GM21447 (cell line): ENCODE measurements around the gene TLCD3B.
"Not testable (repeated sequence)": the region's sequence is repeated elsewhere in the genome, so short reads cannot be mapped to it uniquely, and the experiment has no call there.

Experiments
- ATAC-seq: cut with Tn5 transposase; IDR thresholded peaks from one replicate; pipeline ENCODE4 v1.9.1; 2021; ENCODE audit not compliant: unreplicated experiment

Gene TLCD3B

DNA sequence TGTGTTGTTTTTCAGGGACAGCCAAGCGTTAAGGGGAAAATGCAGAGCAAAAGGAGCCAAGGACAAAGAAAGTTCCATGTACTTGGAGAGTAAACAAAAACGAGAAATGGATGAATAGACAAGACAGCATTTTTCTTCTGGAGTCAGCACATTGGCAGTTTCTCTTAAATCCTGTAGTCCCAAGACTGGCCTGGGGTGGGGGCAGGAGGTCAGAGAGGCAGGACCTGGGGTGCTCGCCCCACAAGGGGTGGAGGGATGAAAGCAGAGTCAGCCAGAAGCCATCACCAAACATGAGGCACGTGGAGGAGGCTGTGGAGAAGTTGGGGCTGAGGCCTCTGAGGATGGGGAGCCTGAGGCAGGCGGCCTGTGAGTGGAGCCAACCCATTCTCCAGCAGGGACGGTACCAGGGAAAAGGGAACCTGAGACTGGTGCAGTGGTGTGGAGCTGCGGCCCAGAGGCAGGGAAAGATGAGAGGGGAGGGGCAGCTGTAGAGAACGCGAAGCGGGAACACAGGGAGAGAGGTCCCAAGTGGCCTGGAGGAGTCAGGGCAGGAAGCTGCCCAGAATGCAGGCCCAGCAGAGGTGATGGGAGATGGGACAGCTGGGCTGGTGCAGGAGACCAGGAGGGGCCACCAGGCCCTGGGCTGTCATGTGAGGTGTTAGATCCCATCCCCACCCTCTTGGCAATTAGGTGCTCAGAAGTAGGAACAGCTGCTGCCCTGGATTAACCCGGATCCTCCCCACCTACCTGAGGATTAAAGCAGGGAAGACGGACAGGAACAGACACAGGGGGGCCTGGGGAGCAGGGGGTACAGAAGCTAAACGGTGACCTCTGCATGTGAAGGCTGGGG lies 3.3 kb downstream of the TLCD3B start:
- no peak for ATAC-seq

DNA sequence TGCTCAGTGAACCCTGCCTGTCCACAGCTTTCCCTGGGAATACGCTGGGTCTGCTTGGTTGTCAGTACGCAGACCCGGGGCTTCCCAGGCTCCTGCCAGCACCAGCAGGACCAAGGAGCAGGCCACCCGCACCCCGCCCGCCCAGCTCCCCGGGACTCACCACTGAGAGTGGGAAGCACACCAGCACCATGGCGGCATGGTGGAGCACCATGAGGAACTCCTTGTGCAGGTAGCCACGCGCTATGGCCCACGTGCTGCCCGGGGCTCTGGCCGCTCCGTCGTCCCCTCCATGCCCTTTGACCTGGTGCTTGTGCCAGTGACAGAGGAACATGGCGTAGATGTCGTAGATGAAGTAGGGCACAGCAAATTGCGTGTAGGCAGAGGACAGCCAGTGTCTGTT lies 4.6 kb downstream of the TLCD3B start:
- no peak for ATAC-seq

DNA sequence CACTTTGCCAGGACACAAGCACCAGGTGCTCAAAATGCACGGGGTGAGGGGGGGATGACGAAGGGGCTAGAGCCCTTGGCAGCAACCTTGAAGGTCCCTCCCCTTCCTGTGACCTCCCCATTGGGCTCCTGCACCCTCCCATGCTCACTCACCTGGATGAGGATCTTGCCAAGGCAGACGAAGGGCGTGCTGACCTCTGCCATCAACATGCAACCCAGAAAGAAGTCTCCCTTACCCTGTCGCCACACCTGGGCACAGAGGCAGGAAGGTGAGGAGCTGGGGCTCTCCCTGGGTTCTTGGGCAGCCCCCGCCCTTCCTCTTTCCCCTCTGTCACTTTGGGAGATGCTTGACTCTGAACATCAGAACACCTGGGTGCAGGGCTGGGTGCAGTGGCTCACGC lies 5.5 kb downstream of the TLCD3B start:
- ATAC-seq: no peak

DNA sequence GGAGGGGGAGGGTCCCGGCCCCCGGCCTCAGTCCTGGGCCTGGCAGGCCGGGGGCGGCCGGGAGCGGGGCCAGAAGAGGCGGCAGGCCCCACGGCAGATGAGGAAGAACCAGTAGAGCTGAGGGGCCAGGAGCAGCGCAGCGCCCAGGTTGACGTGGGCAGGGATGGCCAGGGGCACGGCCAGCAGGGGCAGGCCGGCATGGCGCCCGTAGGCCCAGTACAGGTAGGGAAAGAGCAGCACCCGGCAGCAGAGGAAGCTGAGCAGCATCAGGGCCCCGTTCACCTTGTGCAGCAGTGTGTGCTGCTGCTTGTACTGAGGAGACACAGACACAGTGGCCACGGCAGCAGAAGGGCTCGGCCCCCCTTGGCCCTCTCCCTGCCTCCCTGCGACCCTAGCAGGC lies 5.9 kb downstream of the TLCD3B start:
- ATAC-seq: no peak

DNA sequence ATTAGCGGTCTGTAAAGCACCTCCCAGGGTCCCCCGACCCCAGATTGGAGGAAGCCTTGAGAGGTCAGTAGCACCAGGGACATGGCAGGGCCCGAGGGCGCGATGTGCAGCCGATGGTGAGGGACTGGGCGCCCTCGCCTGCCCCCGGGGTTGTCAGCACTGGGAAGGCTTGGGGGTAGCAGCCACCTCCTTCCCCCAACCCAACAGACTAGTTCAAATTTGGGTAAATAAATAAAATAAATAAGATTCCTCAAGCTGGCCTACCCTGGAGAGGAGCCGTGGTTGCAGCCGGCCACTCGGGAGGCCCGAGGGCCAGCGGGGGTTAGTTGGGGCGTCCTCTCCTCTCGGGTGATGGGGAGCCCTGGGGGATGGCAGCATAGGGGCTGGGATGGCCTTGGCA lies 6.6 kb downstream of the TLCD3B start:
- no peak for ATAC-seq

DNA sequence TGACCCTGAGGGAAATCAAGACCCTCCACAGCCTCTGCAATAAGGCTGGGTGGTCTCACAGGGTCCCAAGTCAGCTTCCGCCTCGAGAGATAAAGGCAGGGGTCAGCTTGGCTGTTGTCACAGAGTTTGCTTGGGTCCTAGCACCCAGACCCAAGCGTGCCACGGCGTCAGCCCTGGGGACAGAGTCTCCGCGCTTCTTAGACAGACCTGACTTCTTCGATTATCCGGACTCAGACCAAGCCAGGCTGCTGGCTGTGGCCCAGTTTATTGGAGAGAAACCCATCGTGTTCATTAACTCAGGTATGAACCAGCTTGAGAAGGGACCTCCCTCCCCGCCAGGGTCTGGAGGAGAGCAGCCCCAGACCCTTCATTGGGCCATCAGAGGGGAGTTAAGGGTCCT lies 7.5 kb downstream of the TLCD3B start:
- ATAC-seq: no peak

DNA sequence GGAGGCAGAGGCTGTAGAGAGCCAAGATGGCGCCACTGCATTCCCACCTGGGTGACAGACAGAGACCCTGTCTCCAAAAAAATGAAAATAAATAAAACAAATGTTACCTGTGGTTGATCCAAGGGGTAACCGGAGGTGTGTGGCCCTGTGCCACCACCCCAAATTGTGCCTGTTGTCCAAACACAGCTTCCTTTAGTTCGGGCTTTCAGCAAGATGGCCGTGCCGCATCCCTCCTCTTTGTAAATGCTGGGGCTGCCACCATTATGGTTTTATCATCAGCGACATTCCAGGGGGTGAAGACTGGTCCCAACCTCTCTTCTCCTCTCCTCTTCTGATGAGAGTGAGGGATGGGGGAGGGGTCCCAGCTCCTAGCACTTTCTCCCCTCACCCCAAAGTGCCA lies 8.2 kb downstream of the TLCD3B start, which contains the start of gene C16orf92:
Gene C16orf92 (plus strand): TSS at position 312 of the 400 bp plus-strand sequence. CDS start 143 bp downstream, outside the sequence.
- no peak for ATAC-seq

DNA sequence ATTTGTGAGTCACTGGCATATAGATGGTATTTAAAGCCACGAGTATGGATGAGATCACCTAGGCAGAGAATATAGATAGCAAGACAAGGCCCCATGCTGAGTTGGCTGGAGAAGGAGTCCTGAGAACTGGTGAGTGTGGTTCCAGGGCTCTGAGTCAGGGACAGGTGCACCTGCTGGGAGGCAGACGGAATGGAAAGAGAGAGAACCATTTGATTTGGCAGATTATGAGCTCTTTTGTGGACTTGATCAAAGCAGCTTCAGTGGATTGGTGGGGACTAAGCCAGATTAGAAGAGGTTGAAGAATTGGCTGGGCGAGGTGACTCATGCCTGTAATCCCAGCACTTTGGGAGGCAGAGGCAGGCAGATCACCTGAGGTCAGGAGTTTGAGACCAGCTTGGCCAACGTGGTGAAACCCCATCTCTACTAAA lies 12.3 kb downstream of the TLCD3B start:
- ATAC-seq: no peak

DNA sequence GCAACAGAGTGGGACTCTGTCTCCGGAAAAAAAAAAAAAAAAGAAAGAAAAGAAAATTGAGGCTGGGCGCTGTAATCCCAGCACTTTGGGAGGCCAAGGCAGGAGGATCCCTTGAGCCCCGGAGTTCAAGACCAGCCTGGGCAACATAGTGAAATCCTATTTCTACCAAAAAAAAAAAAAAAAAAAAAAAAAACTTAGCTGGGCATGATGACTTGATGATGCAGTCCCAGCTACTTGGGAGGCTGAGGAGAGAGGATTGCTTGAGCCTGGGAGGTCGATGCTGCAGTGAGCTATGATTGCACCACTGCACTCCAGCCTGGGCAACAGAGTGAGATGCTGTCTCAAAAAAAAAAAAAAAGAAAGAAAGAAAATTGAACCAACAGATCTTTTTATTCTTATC lies 13.1 kb downstream of the TLCD3B start:
- not testable (repeated sequence) for ATAC-seq

DNA sequence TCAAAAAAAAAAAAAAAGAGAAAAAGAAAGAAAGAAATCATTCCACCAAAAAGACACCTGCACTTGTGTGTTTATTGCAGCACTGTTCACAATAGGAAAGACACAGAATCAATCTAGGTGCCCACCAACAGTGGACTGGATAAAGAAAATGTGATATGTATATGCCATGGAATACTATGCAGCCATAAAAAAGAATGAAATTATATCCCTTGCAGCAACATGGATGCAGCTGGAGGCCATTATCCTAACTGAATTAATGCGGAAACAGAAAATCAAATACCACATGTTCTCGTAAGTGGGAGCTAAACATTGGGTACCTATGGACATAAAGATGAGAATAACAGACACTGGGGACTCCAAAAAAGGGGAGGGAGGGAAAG lies 13.8 kb downstream of the TLCD3B start:
- no peak for ATAC-seq

DNA sequence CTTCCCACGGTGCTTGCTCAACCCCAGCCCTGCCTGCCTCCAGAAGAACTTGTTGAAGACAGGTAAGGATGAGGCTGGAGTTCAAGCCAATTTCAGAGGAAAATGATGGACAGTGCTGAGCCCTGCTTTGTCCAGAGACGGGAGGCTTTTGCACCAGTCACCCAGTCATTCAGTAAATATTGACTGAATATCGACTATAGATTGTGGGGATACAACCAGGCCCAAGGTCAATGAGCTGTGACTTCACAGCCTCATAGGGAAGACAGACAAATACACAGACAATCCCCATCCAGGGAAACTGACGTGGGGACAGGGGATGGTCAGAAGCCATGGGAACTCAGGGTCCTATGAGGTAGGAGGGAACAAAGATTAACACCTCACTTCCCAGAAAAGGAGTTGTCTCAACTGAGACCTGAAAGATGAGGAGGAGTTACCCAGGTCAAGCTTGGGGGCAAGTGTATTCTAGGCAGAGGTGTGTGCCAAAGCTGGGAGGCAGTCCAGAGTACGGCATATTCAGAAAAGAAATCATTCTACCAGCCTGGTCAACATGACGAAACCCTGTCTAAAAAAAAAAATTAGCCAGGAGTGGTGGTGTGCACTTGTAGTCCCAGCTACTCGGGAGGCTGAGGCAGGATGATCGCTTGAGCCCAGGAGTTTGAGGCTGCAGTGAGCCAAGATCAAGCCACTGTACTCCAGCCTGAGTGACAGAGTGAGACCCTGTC lies 14.4 kb downstream of the TLCD3B start:
- no peak for ATAC-seq

DNA sequence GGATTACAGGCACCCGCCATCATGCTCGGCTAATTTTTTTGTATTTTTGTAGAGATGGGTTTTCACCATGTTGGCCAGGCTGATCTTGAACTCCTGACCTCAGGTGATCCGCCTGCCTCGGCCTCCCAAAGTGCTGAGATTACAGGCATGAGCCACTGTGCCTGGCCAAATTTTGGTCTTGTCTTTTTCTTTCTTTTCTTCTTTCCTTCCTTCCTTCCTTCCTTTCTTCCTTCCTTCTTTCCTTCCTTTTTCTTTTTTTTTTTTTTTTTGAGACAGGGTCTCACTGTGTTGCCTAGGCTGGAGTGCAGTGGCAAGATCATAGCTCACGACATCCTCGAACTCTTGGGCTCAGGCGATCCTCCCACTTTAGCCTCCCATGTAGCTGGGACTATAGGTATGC lies 15.6 kb downstream of the TLCD3B start:
- ATAC-seq: not testable (repeated sequence)

DNA sequence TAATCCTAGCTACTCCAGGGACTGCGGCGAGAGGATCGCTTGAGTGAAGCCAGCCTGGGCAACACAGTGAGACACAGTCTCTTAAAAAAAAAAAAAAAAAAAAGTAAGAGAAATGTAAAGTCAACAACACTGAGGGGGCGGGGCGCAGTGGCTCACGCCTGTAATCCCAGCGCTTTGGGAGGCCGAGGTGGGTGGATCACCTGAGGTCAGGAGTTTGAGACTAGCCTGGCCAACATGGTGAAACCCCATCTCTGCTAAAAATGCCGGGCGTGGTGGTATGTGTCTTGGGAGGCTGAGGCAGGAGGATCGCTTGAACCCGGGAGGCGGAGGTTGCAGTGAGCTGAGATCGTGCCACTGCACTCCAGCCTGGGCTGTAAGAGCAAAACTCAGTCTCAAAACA lies 18.5 kb downstream of the TLCD3B start:
- ATAC-seq: not testable (repeated sequence)

DNA sequence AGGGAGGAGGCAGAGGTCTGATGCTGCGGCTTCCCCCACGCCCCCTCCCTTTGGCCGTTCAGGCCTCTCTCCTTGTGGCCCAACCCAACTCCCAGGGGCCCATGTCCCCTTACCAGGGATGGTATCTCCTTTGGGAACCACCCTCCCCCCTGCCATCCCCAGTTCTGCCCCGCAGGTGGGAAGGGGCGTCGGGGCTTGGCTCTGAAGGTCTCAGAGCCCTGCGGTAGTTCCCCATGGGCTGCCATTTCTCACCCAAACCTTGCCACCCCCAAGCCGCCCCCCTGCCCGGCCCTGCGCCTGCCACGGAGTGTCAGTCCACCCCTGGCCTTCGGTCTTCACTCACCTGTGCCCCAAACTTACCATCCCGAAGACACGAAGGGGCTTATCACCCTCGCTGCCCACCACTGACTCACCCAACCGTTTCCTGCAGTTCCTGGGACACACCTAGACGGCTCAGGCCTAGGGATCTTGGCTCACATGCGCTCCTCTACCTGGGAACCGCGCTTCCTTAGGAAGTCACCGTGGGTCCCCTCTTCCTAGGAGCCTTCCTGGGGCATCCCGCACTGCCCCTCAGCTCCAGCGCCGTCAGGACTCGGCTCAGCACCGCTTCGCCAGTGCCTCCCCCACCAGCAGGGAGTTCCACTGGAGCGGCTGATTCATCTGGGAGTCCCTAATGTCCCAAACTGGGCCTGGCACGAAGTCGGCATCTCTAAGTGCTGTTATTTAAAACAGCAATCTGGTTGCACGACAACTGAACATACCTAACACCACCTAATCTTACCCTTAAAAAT lies 19.2 kb downstream of the TLCD3B start:
- no peak for ATAC-seq

DNA sequence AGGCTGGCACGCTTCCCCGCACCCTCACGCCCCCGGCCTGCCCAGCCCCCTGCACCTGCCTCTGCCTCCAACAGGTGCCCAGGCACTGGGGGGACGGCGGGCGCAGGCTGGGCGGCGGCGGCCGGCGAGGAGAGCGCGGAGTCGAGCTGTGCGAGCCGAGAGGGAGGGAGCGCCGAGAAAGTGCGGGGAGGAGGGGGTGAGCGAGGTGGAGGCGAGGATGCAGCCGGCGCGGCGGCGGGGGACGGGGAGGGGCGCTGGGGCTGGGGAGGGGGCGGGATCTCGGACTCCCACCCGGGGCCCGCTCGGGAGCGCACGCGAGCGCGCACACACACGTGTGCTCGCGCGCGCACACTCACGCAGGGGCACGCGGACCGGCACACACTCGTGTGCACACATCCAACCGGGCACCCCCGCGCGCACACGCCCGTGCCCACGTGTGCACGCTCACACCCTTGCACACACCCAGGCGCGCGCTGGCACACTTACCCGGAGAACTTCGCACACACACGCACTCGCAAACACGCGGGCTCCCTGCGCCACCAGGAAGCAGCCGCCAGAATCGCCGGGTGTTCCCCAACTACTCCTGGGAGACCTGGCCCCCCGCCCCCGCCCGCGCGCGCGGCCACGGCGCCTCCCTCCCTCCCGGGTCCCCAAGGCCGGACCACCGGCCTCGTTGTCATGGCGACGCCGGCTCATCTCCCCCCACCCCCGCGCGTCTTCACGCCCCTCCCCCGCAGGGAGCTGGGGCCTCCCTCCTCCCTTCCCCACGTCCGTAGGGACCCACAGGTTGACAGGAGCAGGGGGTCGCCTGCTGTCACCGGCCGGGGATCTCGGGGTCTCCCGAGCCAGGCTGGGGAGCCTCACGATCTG lies 20.0 kb downstream of the TLCD3B start, which contains the start of gene DOC2A:
Gene DOC2A (minus strand): TSS at position 184 of the 870 bp plus-strand sequence. CDS start 805 bp downstream, outside the sequence.
- ATAC-seq: no peak

DNA sequence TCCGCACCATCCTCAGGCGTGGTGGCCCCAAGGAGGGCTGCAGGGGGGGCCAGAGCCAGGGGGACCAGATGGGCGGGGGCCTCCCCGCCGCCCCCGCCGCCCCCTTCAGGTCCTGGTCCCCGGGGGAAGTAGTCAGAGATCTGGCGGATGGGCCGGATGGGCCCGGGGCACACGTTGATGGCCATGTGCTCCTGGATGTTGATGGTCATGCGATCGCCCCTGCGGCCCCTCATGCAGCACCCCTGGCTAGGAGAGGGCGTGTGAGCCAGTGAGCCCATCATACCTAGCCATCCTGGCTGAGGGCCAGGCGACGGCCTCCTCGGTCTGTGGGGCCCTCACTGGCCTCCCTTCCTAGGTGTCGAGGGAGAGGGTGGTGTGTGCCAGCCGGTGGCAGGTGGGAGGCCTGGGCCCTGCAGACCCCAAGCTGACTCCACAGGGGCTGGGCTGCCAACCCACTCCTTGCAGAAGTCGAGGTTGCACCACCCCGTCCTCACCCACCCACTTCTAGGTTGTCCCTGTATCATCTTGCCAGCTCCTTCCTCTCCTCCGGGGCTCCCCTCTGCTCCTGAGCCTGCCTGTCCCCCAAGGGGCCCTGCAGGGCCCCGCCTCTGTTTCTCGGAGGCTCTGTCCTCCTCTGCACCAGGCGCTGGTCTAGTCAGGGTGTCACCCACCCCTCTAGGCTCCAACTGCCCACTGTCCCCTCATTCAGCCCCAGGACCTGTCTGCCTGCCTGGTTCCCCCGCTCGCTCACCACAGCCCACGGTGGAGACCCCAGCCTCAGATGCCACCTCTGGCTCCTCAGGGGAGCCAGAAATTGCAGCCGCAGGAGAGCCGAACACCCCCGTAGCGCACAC lies 20.9 kb downstream of the TLCD3B start:
- ATAC-seq: no peak

DNA sequence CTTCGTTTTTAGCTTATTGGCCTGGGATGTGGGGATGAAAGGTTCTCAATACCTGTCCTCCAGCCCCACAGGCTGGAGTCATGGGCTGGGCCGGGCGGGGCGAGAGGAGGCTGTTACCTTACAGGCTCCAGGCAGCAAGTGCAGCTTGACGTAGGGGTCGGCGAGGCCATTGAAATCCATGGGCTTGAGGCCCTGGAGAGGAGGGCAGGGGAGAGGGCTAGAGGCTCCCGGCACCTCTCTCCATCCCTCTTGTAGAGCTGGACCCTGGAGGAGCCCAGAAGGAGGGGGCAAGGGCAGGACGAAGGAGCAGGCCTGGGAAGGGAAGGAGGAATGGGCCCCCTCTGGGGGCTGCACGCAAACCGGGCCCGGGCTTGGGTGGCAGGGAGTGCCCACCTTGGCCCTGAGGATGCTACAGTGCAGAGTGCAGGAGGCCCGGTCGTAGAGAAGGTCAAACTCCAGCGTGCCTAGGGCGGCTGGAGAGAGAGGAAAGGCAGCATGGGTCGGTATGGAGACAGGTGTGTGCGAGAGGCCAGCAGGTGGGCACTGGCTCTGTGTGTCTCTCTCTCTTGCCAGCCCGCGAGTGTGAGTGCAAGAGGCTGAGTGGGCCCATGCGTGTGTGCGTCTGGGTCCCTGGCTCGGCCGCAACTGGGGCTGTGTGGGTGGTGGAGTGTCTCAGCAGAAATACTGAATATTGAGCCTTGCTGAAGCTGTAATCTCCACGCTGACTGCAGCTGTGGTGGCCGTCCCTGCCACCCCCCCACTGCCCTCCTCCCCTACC lies 21.8 kb downstream of the TLCD3B start:
- ATAC-seq: no peak

DNA sequence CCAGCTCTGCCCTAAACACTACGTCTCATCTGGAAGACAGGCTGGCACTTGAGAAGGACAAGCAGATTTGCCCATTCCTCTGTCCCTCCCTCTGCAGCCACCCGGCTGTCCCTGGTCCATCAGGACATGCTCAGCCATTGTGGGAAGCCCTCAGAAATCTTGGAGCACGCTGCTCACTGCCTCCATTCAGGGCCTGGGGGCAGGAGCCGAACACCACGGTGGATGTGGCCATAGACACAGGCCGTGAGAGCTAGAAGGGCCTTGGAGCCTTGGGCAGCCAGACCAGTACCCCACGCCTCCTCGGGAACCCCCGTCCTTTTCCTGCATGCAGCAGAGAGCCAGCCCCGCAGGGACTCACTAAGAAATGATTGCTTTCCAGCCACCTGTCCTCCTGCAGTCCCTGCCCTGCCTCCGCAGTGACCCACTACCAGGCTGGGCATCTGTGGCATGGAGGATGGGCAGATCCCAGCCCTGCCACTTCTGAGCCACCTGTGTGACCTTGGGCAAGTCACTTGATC lies 23.6 kb downstream of the TLCD3B start:
- ATAC-seq: no peak
